GM19328 (cell line): ENCODE data around the gene TMBIM6.
"Not testable (repeated sequence)": the region's sequence is repeated elsewhere in the genome, so short reads cannot be mapped to it uniquely, and the experiment has no call there.

ENCODE experiments used
- ATAC-seq: cut with Tn5 transposase; IDR thresholded peaks from one replicate; pipeline ENCODE4 v1.9.1; 2021; ENCODE audit warnings: mild to moderate bottlenecking, moderate library complexity; ENCODE audit not compliant: unreplicated experiment

Gene TMBIM6

DNA sequence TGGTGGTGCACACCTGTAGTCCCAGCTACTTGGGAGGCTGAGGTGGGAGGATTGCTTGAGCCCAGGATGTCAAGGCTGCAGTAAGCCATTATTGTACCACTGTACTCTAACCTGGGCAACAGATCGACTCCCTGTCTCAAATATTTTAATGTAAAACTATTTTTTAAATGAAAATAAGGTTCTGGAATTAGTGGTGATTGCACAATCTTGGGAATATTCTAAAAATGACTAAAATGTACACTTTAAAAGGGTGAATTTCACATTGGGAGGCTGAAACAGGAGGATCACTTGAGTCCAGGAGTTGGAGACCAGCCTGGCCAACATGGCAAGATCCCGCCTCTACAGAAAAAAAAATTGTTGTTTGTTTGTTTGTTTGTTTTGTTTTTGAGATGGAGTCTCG, 12.9 kb upstream of the TMBIM6 start:
- ATAC-seq, result no peak

DNA sequence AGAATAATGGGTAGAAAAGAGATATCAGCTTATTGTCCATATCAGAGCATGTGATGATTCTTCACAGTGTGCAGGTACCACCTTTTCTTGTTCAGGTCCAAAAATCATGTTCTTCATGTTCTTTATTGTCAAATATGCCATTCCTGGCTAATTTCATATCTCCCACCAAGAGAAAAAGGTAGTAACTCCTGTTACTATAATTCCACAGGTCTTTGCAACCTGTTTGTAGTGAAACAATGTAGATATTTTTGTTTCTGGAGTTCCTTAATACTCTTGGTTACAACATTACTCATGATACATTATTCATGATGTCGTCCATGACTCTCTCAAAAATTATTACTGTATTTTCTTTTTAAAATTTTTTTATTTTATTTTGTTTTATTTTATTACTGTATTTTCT, 11.3 kb upstream of the TMBIM6 start:
- ATAC-seq, result no peak

DNA sequence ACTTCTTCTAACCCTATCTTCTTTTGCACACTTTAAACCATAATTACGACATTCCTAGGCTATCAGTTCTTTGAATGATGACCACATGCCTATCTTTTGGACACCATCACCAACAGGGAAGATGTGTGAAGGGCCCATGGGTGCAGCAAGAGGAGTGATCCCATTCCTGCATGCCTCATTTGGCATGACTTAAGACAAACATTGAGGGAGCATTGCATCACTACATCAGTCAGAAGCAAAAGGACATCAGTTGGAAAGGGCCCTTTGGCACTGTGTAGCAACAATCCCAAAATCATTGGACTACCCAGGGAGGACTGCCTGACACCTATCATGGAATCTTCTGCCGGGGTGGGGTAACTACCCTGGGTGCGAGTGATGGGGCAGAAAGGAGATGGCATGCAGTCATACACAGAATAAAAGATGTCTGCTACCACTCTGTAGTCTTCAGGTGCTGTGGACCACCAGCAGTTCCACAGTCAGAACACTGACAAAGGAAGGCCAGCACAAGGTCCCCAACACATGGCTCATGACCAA, 10.7 kb upstream of the TMBIM6 start:
- no peak for ATAC-seq

DNA sequence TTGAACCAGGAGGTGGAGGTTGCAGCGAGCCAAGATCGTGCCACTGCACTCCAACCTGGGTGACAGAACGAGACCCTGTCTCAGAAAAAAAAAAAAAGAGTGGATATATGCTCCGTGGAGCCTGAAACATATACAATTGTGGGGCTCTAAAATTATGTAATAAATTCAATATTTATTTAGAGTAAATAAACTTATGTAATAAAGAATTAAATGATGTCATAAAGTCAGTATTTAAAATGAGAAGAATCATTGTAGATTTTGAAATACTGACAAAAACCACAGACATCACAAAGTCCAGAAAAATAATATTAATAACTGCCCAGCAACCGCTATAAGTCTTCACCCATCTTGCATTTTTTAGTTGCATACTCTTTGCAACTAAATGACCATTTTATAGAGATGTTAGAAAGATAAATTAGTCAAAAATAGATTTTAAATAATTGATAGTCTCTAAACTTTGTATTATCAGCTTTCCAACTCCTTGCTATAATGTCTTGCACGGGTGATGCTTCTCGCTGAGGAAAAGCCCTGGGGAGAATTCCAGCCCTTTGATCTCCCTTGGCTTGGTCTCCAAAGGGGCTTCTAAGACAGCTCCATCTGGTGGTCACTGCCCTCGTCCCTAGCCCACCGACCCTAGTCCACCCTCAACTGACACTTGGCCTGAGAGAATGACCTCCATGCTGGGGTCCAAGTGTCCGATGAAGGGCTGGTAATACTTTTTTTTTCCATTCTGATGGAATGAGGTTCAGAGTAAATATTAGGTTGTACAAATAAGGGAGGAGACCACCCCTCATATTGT, 7.9 kb upstream of the TMBIM6 start:
- ATAC-seq, result no peak

DNA sequence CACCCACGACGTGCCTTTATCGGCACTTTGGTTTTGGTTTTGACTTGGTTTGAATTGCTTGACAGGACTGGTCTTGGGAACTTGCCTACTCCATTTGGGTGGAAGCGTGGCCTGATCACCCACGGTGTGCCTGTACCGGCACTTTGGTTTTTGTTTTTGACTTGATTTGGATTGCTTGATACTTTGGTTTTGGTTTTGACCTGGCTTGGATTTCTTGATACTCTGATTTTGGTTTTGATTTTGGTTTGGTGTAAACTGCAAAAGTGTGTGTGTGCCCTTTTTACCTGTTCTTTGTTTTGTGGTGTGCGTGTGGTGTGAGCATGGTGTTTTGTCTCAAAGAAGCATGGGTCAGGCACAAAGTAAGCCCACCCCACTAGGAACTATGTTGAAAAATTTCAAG, 6.5 kb upstream of the TMBIM6 start:
- ATAC-seq, result not testable (repeated sequence)

DNA sequence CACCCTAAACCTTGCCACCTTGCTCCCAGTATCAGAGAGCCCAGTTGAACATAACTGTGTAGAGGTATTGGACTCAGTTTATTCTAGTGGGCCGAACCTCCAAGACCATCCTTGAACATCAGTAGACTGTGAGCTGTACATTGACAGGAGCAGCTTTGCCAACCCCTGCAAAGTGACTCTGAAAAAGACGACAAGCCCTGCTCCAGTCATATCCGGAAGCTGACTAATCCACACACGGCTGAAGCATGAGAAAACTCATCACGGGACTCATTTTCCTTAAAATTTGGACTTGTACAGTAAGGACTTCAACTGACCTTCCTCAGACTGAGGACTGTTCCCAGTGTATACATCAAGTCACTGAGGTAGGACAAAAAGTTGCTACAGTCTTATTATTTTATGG, 2.6 kb upstream of the TMBIM6 start:
- not testable (repeated sequence) for ATAC-seq

DNA sequence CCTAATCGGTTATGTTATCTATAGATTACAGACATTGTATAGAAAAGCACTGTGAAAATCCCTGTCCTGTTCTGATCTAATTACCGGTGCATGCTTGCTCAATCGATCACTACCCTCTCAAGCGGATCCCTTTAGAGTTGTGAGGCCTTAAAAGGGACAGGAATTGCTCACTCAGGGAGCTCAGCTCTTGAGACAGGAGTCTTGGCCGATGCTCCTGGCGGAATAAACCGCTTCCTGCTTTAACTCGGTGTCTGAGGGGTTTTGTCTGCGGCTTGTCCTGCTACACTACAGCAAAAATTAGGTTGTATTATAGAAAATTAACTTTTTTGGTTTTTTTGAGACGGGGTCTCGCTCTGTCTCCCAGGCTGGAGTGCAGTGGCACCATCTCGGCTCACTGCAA, 1.1 kb upstream of the TMBIM6 start:
- not testable (repeated sequence) for ATAC-seq

DNA sequence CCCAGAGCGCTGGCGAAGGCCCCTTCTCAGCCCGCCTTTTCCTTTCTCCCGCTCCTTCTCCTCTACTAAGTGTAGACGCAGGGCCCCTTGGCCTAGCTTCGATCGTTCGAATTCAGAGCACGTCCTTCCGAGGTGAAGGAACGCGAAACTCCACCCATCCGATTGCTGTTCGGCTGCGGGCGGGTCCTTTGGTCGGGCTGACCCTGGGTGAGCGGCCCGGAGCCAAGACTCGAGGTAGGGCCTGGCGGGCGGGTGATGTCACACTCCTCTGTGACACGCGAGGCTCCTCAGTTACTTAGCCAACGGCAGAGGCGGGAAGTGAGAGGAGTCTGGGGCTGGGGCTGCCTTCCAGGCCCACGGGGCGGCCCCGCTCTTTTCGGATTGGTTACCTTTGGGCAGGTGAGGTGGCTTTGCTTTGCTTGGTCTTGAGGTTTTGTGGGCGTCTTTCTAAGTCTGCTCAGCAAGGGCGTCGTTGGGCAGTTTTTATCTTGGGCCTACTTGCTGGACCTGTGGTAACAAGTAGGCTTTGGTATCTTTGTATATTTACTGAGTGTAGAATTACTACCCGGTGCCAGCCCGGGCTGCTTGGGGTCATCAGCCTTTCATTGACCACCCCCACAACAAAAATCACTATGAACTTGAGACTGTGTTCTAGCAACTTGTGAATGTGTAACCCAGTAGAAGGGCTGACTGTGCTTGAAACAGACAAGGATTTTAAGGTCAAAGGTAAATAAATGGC, 694 bp downstream of the TMBIM6 start:
- peak; percentile 32 for ATAC-seq

DNA sequence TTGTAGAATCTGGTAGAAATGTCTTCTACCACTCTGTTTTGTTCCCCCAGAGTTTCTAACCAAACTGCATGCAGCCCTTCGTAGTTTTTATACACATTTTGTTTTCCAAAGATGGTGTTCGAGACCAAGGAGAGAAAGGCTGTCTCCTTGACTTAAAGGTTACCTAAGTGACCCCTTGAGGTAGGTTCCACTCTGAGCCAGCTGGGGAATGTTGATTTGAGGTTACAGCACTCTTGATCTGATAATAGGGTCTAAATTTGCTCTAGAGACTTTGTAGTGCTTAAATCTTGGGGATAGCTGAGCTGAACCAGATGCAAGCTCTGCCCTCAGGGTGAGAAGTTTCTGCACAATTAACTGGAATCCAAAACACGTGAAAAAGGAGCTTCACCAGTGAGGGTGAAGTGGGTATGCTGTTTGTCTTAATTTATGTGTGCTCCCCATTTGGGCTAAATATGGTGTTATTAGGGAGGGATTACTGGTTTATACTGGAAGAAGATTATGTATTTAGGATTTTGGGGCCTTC, 3.1 kb downstream of the TMBIM6 start:
- no peak for ATAC-seq

DNA sequence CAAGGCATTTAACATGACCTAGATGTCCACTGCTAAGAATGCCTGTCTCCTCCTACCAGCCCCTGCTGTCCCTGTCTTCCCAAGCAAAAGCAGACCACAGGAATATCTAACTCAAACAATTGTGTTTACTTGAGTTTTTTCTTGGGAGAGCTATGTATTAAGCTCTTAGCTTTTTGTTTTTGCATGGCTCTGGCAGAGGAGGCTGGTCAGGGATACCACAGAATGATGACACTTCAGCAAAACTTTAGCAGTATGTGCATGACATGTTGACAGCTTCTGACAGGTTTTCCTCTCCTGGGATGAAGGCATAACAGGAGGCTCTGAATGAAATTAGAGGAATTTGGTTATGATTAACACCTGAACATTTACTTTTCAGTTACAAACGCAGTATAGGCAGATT, 6.9 kb downstream of the TMBIM6 start:
- no peak for ATAC-seq

DNA sequence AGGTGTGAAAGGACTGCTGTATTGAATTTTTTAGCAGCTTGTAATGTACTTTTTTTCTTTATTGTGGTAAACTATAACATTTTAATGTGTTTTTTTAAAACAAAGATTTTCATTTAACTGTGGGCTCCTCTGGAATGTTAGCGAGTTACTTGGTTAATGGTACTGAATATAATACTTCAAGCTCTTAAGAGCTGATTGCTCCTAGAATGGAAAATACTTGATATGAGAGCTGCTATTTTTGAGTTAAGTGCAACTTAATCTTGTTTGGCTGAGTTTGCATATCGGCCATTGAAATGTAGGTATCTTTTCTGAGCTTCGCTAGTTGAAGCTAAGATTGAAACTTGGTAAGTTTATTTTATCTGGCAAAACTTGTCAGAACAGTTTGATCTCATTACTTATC, 7.4 kb downstream of the TMBIM6 start:
- no peak for ATAC-seq

DNA sequence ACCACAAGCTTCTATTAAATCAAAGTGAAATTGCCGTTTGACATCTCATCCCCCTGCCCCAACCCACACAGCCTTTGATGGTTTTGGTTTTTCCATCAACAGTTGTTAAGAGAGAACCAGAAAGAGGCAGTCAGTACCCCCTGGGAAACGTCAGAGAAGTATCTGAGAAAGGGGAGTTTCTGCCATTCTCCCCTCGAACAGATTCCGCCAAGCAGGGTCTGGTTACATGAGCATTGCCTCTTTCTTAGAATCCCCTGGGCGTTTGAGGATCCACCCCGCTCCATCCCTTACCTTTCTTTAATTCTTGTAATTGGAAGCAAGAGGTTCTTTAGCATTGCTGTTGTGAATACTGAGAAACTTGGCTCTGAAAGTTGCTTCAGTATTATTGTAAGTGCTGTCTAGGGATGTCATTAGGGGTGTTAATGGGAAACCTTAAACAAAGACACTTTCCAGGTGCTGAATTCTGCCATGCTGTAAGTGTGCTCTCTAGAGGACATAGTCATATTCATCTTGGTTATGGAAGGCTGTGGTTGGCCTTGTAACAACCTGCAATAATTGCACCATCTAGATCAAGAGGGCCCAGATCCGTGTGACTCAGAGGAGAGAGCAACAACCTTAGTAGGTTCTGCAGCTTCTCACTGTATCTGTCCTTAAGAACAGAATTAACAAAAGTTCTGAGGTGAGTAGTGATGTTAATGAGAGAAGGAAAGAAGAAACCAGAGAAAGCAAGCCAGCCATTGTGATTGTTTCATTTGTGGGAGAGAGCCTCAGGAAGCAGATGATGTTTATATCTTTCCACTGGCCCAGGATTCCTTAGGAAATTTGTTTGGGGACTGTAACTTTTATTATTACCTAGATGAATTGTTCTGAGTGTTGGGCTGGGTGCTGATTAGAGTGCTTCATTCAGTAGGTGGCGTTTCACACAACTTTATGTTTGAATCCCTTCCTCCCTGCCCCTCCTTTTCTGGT, 9.0 kb downstream of the TMBIM6 start:
- ATAC-seq, result no peak

DNA sequence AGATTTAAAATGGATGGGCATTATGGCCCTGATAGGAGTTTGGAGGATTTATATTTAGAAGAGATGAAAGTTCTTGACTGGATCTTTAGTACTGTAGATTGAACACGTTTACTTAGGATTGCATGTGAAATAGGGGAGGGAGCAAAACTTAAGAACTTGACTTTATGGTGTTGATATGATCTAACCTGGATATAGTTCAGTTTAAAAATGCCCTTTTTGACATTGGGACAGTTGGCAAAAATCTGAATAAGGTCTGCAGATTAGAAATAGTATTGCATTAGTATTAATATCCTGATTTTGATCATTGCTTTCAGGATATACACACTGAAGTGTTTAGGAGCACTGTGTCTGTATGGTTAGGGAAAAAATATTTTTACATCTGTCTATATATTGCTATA, 9.6 kb downstream of the TMBIM6 start:
- no peak for ATAC-seq

DNA sequence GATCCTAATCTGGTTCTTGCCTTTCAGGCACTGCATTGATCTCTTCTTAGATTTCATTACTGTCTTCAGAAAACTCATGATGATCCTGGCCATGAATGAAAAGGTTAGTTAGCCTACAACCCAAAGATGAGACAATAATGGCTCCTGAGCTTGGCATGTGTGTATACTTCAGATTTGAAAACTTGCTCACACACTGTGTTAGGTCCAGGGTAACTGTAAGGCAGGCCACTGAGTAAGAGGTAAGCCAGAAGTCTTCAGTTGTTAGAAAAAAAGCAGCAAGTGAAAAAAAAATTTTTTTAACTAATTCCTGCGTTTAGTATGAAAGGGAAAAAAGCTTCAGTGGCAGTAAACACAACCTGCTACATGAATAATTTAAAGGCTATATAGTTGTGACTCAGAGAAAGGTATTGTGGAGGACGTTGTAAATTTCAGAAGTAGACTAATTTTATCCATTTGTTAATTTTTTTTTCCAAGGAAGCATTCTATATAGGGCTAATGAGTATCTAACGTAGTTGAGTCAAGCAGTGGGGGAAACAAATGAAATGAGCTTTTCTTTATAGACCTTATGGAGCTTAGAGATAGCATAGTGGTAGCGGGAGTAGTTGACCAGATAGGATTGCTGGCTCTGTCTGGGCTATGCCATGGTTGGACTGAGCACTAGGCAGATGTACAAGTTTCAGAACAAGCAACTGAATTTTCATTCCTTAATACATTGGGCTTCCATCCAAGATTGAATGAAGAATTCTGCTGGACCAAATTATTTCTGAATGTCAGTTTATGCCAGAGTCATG, 20.5 kb downstream of the TMBIM6 start:
- ATAC-seq, result no peak

DNA sequence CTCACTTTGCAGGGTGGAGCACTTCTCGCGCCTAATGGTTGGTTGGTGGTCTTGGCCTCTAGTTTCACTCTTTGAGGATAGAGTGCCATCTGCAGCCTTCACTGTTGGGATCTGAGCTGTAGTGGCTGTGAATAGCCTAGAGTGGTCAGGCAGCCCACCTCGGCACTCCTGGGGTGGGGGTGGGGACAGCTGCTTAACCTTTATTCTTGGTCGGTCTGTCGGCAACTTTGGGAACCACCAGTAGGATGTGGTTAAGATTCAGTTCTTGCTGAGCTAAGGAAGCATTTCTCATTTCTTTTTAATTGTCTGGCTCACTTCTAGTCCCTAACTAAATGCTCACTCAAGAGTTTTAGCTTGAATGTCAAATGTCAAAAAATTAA, 21.1 kb downstream of the TMBIM6 start:
- no peak for ATAC-seq

DNA sequence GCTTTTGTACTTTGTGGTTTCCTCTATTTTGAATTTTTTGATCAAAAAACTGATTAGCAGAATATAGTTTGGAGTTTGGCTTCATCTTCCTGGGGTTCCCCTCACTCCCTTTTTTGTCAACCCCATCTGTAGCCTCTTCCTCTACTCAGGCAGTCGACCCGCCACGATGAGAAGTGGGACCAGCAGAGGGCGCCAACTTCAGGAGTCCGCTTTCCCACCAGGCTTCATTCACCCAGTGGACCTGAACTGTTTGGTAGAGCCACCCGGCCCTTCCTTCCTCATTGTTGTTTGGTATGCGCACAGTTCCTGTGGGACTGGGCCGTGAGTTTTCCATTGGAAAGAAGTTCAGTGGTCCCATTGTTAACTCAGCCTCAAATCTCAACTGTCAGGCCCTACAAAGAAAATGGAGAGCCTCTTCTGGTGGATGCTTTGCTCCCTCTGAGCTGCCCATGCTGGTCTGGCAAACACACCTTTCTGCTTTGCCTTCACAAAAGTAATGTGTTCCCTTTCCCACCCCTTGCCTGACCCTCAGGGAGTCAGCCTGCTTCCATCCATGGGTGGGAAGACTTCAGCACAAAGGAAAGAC, 21.7 kb downstream of the TMBIM6 start:
- no peak for ATAC-seq

DNA sequence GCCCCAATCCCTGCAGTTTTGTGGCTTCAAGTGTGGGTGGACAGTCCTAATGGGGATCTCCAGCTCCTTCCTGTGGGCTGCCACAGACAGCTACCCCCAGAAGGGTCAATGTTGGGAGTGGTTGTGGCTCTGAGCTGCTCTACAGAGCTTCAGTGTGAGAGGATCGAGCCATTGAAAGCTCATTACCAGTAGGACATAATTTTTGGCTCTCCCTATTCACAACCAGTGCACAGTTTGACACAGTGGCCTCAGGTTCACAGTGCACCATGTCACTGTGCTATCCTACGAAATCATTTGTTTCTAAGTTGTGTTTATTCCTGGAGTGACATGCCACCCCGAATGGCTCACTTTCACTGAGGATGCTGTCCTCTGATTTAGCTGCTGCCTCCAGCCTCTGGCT, 22.8 kb downstream of the TMBIM6 start:
- no peak for ATAC-seq

DNA sequence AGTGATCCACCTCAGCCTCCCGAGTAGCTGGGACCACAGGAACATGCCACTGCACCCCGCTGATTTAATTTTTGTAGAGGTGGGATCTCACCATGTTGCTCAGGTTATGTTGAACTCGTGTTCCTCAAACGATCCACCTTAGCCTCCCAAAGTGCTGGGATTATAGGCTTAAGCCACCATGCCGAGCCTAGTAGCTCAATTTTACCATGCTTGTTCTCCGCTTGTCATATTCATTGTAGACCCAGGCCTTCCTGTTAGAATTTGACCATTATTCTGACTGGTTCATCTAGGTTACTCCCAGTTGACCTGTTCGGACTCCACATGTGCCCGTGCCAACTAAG, 24.7 kb downstream of the TMBIM6 start:
- no peak for ATAC-seq

DNA sequence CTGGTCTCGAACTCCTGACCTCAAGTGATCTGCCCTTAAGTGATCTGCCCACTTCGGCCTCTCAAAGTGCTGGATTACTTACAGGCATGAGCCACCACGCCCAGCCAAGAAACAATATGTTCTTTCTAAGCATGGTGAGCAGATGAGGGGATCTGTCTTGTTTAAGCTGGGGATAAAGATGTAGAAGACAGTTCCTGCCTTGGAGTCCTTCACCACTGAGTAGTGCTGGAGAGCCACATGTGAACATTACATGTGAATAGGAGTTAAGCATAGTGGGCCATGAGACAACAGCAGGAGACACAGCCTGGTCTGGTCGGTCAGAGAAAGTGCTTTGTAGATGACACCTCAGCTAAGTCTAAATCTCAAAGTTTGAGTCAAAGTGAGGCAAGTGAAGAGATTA, 26.0 kb downstream of the TMBIM6 start:
- ATAC-seq, result no peak

DNA sequence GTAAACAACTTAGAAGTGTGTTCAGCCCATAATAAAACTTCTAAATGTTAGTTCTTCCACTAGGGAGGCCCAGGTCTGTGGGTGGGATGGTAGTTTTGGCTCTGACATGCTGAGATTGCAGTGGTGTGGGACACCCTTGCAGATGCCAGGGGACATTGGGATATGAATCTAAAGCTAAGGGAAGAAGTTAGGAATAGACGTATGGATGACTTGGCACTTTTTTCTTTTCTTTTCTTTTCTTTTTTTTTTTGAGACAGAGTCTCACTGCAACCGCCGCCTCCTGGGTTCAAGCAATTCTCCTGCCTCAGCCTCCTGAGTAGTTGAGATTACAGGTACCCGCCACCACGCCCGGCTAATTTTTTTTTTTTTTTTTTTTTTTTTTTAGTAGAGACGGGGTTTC, 31.7 kb downstream of the TMBIM6 start:
- ATAC-seq, result not testable (repeated sequence)
